H54 (cell line): ENCODE data around the gene FBXO46.

Experiments
- DNase-seq: peaks from one replicate; pipeline ENCODE4 v3.0.0; 2011; ENCODE audit warnings: low spot score, mixed read lengths; ENCODE audit not compliant: insufficient read length
- FAIRE-seq: peaks from 3 replicates; lab custom pipeline; 2011; peaks lifted over from hg19 to GRCh38; lab: Jason Lieb, UNC
- POLR2A ChIP-seq: IDR thresholded peaks from 2 replicates; pipeline ENCODE4 v1.6.1; 2011; ENCODE audit warnings: low read depth, mild to moderate bottlenecking, low read length

Gene FBXO46

DNA sequence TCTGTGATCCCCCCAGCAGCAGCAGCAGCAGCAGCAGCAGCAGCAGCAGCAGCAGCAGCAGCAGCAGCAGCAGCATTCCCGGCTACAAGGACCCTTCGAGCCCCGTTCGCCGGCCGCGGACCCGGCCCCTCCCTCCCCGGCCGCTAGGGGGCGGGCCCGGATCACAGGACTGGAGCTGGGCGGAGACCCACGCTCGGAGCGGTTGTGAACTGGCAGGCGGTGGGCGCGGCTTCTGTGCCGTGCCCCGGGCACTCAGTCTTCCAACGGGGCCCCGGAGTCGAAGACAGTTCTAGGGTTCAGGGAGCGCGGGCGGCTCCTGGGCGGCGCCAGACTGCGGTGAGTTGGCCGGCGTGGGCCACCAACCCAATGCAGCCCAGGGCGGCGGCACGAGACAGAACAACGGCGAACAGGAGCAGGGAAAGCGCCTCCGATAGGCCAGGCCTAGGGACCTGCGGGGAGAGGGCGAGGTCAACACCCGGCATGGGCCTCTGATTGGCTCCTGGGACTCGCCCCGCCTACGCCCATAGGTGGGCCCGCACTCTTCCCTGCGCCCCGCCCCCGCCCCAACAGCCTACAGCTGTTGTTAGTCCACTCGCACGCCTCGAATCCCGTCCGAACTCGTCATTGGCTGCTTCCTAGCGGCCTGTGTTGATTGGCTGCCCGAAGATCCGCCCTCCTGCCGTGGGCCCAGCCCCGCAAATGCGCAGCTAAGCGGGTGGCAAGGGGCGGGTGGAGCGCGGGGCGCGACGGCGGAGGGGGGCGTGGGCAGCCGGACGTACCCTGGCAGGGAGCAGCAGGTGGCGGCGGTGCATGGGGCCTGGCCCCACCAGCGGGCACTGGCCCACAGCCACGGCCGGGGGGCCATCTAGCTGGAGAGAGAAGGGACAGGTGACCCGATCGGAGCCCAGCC lies 39.8 kb upstream of the FBXO46 start:
- 0 out of 2 replicates have a peak, but pooled peaks have one; percentile 7 for TF ChIP-seq POLR2A
- FAIRE-seq, result peak; percentile 67
- peak; percentile 86 for DNase-seq

DNA sequence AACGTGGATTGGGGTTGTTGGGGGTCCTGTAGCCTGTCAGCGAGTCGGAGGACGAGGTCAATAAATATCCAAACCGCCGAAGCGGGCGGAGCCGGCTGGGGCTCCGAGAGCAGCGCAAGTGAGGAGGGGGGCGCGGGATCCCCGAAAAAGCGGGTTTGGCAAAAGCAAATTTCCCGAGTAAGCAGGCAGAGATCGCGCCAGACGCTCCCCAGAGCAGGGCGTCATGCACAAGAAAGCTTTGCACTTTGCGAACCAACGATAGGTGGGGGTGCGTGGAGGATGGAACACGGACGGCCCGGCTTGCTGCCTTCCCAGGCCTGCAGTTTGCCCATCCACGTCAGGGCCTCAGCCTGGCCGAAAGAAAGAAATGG lies 39.1 kb upstream of the FBXO46 start:
- FAIRE-seq (no peak), DNase-seq (no peak)
- no peak for TF ChIP-seq POLR2A

DNA sequence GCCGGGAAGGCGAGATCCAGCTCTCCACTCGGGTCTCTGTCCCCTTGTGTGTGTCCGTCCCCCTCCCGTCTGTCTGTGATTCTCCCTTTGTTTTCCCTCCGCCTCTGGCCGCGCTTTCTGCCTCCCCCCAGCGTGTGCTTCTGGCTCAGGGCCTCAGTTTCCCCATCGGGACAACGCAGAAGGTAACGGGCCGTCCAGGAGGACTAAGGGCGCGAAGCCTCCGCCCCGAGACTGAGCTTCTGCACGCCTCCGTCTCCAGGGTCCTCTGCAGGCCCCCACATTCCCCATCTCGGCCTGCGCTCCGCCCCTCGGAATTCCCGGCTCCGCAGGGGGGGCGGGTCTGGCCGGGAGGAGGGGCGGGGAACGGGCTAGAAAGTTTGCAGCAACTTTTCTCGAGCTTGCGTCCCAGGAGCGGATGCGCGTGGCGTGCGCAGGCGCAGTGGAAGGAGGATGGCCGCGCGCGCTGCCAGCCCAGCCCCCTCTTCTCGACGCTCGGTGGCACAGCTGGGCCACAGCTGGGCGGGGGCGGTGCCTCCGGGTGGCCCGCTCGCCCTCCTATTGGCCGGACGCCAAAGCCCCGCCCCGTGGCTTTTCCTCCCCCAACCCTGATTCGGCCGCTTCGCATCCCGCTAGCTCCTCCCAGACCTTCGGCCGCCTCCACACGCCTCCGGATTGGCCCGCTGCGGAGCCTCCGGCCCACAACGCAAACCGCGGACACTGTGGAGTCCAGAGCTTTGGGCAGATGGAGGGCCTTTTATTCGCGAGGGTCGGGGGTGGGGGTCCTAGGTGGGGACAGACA lies 38.5 kb upstream of the FBXO46 start, which contains the start of gene SIX5:
SIX5 (minus strand) TSS at position 269 of the 799 bp plus-strand sequence. CDS start 408 bp downstream, outside the sequence.
- FAIRE-seq, result peak; percentile 75
- TF ChIP-seq POLR2A, result peak; percentile 73
- peak; percentile 85 for DNase-seq

DNA sequence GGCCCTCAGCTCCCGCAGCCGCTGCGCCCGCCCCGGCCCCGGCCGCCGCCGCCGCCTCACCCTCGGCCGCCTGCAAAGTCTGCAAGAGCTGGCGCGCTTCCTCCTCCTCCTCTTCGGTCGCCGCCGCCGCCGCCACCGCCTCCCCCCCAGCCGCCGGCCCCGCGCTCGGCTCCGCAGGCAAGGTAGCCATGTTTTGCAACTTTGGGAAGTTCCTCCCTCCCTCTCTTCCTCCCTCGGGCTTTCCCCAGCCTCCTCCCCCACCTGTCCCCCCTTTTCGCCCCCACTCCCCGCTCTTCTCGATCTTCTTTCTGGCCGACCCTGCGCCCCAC lies 37.9 kb upstream of the FBXO46 start:
- FAIRE-seq (no peak), DNase-seq (peak; percentile 40)
- TF ChIP-seq POLR2A, result no peak

DNA sequence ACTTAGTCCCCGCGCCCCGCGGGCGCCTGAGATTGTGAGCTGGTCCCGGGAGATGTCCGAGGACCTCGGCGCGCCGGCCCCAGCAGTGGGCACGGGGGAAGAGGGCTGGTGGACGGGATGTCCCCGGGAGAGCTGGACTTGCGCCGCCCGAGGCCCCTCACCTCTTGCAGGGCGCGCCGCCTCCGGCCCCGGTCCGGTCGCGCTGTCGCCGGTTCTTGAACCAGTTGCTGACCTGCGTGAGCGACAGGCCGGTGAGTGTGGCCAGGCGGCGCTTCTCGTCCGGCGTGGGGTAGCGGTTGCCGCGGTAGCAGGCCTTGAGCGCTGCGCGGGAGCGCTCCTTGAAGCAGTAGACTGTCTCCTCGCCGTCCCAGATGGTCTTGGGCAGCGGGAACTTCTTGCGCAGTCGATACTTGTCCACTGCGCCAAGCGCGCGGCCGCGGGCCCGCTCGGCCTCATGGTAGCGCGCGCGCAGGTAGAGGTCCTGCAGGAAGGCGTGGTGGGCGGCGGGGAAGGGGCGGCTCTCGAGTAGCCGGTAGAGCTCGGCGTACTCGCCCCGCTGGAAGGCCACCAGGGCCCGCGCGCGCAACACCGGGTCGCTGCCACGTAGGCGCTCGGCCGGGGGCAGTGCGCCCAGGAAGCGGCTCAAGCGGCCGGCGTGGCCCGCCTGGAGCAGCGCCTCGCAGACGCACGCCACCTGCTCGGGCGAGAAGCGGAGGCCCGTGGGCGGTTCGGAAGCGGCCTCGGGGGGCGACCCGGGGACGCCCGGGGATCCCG lies 37.4 kb upstream of the FBXO46 start:
- 0 out of 2 replicates have a peak, but pooled peaks have one; percentile 14 for TF ChIP-seq POLR2A
- DNase-seq (peak; percentile 40), FAIRE-seq (no peak)

DNA sequence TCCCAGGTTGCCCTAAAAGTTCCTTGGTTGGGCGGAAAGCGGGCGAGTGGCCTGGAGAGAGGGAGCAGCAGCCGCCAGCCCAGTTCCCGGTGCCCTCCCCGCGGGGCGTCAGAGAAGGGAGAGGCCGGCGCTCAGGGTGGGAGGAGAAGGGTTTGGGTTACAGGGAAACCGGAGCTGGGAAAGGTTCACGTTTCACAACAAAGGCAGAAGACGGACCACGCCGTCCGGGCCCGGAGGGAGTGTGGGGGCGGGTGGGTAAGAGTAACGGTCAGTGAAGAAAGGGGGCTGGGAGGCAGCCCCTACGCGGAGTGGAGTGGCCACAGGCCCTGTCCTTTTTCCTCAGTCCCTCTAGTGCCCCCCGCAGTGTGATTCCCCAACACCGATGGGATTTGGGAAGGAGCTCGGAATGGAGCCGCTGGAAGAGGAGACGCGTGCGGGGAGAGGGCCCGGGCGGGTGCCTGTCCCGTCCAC lies 36.7 kb upstream of the FBXO46 start:
- DNase-seq (peak; percentile 73), FAIRE-seq (no peak)
- TF ChIP-seq POLR2A, result no peak

DNA sequence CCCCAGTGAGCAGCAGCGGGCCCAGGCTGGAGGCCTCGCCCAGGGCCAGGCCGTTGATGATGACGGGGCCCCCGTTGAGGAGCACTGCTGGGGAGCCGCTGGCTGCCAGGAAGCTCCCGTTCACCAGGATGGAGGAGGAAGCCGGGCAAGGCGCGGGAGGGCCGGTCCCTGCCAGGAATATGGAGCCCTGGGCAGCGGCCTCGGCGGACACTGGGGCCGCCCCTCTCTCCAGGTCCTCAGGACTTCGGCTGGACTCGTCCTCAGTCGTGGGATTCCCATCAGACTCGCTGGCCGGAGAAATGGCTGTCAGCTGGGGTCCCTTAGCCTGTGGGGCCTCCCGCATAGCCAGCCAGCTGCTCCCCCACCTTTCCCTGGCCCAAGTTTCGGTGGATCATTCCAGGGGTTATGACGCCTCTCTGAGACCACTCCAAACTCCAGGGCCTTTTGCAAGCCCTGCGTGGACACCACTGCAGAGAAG lies 36.2 kb upstream of the FBXO46 start:
- DNase-seq (no peak), FAIRE-seq (no peak)
- no peak for TF ChIP-seq POLR2A

DNA sequence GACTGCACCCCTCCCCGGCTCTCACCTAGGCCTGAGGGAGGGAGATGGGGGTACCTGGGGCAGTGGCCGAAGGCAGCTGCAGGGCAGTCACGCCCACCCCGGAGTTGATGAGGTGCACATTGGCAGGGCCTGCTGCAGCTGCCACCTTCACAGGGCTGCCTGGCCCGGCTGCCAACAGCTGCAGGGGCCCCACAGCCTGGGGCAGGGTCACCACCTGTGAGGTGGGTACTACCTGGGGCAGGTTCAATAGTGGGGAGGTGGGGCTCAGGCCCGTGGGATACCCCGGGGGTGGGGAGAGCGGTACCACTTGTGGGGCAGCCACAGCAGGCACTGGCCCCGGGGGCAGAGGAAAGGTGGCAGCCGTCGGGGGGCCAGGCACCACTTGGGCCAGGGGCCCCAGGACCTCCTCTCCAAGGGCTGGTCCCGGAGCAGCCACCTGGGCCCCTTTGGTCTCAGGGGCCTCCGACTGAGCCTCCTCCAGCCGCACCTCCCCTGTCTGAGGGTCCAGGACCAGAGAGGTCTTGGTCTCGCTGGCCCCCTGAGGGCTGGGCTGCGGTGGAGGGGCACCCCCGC lies 35.7 kb upstream of the FBXO46 start:
- TF ChIP-seq POLR2A, result no peak
- FAIRE-seq (no peak), DNase-seq (no peak)

DNA sequence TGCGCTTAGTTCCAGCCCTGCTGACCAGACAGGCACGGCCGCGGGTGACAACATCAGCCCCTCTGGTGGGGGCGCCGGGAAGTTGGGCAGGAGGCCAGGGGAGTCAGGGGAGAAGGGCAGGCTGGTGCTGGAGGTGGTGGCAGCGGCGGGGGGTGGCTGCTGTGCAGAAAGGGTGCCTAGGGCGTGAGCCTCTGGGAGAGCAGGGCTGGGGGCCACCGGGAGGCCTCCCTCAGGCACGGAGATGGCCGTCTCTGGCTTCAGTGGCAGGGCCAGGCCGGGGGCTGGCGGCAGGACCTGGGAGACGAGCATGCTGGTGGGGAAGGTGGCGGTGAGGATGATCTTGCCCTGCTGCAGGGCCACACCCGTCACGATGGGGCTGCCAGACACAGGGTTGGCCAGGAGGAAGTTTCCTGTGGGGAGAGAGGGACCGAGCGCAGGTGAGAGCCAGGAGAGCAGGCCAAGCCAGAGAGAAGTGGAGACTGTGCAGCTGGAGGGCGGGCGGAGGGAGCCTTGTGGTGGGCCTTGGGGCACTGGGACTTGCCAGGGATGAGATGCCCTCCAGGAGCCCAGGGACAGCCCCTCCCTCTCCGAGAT lies 35.1 kb upstream of the FBXO46 start:
- DNase-seq (no peak), FAIRE-seq (no peak)
- TF ChIP-seq POLR2A, result no peak

DNA sequence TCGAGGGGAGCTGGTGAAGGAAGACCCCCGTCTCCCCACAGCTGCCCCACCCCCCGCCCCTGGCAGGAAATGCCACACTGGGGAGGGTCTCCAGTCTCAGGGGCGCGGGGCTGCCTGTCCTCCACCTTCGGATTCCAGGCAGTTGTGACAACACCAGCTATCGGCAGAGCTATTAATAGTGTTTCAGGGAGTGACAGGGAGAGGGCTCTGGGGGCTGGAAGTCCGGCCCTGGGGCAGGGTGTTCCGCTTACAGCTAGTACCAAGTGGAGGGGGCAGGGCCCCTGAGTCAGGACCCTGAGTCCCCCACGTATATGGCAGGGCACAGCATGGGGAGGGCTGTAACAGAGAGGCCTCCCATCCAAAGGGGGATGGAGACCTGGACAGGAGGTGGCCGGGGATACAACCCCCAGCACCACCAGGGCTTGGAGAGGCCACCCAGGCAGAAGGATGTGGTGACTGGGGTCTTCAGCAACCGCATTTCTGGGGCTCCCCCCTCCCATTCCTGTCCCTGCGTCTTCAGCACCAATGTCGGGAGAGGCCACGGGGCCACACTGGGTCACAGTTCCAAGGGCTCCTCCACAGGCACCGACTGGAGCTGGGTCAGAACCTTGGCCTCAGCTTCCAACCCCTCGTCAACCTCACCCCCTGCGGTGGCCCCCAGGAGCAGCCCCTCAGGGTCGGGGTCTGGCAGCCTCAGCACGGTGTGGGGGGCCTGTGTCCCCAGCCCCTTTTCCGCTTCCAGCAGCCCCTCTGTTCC lies 34.4 kb upstream of the FBXO46 start:
- no peak for FAIRE-seq
- no peak for DNase-seq
- no peak for TF ChIP-seq POLR2A

DNA sequence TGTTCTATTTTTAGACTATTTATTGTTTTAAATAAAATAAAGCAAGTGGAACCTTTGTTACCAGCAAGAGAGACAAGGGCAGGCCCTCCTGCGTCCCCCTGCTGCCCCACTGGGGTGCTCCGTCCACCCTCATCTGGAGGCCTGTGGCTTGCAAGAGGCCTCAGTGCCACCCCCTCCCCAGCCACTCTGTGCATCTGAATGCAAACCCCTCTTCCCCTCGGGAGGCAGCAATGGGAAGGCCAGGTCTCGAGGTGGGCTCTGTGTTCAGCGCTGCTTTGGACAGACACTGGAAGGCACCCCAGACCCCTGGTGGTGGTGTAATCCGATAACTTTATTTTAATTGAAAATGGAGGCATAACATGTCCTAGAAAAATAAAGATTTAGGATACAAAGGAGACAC lies 33.8 kb upstream of the FBXO46 start:
- FAIRE-seq (no peak), DNase-seq (no peak)
- no peak for TF ChIP-seq POLR2A

DNA sequence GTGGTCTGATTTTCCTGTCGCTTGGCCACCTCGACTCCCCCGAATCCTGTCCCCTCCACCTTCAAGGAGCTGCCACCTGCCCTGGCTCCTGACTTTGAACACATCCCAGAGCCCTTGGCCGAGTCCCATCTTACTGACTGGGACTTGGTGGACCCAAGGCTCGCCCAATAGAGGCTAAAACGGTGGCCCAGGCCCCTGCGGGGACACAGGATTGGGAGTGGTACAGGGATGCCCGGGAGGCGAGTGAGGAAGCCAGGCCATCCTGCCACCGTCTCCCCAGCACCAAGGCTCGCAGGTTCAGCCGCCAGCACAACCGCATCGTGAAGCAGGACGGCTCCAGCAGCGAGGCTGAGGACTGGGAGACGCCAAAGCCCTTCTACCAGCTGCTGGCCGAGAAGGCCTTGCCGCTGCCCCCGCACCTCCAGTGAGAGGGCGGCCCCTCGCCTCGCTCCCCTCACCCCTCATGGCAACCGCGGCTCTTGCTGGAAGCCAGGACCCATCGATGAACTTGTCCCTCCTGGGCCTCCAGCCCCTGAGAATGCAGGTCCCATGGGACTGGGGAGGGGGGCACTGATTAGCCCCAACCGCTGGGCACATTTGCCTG lies 33.1 kb upstream of the FBXO46 start:
- TF ChIP-seq POLR2A, result no peak
- DNase-seq, result no peak
- no peak for FAIRE-seq
